ENCODE measurements around the gene UTP14A.
A peak's percentile ranks its signal among the peaks of the same experiment; 100 is the strongest.

The UTP14A gene

DNA sequence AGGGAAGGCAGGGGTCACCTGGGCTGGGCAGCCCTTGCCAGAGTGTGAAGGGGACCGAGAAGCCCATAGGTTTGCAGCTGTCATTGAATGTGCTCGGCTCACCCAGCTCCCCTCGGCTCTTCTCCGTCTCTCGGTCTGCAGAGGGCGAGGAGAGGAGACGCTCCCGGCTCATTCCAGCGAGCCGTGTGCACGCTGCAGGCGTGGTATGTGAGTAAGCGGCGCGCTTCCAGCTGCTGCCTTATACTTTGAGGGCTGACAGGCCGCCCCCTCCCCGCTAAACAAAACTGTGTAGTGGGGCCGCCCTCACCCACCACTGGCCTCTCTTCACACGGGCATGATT lies 53.5 kb downstream of the UTP14A start:
- Histone ChIP-seq H3K4me3 (ENCODE audit: insufficient read depth, low read depth, low read length, poor library complexity, severe bottlenecking) (no peak overlapping the region), H3K27ac (ENCODE audit: insufficient read depth, low read length, poor library complexity, severe bottlenecking) (no peak overlapping the region), H3K9me3 (ENCODE audit: control insufficient read depth, low read length) (no peaks in the 10 kb centered on the region), H3K4me1 (ENCODE audit: control insufficient read depth, insufficient read depth, low read length, poor library complexity, severe bottlenecking) (peaks cover 7% of the 10 kb centered on the region), H3K27me3 (replicated peaks; ENCODE audit: control insufficient read depth, insufficient read depth, low read length, poor library complexity, severe bottlenecking) (no peaks in the 10 kb centered on the region), H3K36me3 (ENCODE audit: control insufficient read depth, insufficient read depth, low read length) (no peaks in the 10 kb centered on the region)
- no peak for DNase-seq

DNA sequence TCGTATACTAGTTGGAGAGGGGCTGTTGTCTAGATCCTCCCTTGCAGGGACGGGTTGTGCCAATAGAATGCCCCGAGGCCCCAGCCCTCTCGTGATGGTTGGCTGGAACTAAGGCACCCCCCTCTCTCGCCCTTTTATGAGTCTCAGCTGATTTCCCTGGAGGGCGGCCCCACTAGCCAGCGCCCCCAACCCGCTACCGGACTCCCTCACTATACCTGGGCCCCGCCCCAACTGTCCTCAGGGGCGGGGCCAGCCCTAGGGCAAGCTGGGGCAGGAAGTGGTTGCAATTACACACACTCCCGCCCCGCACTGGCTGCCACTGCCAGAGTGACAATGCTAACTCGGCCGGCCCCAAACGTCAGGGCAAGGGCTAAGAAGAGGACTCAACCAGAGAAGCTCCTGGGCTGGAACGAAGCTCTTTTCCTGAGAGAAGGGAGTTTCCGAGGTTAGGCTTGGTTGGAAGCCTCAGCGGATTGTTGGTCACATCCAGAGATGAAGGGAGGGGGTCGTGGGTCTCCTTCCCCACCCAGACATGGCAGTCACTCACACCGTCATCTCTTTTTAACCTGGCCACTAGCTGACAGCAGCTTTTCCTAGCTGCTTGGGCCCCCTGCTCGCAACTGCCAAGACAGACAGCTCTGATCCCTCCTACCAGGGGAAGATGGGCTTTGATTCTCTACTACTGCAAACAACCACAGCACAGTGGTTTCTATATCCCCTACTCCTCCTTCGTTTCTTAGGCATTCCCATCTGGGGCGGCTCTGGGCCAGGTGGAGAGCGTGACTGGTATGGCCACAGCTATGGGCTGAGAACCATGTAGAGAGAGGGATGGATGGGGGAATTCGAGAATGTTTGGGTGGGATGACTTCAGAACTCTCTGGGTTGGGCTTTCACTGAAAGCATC lies 55.5 kb downstream of the UTP14A start:
- peaks cover 7% of the 10 kb centered on the region for H3K4me1 ChIP-seq (ENCODE audit: control insufficient read depth, insufficient read depth, low read length, poor library complexity, severe bottlenecking)
- no peaks in the 10 kb centered on the region for H3K27me3 ChIP-seq (replicated peaks; ENCODE audit: control insufficient read depth, insufficient read depth, low read length, poor library complexity, severe bottlenecking)
- peak; percentile 50 to 53 (median 51) for DNase-seq
- H3K4me3 ChIP-seq (ENCODE audit: insufficient read depth, low read depth, low read length, poor library complexity, severe bottlenecking): peak overlapping the region; percentile 50
- H3K9me3 ChIP-seq (ENCODE audit: control insufficient read depth, low read length): no peaks in the 10 kb centered on the region
- no peaks in the 10 kb centered on the region for H3K36me3 ChIP-seq (ENCODE audit: control insufficient read depth, insufficient read depth, low read length)
- H3K27ac ChIP-seq (ENCODE audit: insufficient read depth, low read length, poor library complexity, severe bottlenecking): peak overlapping the region; percentile 30

DNA sequence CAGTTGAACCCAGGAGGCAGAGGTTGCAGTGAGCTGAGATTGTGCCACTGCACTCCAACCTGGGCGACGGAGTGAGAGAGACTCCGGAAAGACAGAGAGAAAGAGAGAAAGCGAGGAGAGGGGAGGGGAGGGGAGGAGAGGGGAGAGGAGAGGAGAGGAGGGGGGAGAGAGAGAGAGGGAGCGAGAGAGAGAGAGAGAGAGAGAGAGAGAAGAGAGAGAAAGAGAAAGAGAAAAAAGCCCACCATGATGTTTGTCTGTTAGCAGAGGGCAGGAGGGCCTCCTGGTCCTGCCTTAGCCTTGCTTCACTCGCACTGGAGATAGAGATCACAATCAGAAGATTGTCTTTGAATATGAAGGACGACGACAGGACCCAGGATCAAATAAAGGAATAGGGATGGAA lies 57.8 kb downstream of the UTP14A start:
- Histone ChIP-seq H3K36me3 (ENCODE audit: control insufficient read depth, insufficient read depth, low read length) (no peaks in the 10 kb centered on the region), H3K27me3 (replicated peaks; ENCODE audit: control insufficient read depth, insufficient read depth, low read length, poor library complexity, severe bottlenecking) (no peaks in the 10 kb centered on the region), H3K4me3 (ENCODE audit: insufficient read depth, low read depth, low read length, poor library complexity, severe bottlenecking) (no peak overlapping the region), H3K27ac (ENCODE audit: insufficient read depth, low read length, poor library complexity, severe bottlenecking) (no peak overlapping the region), H3K4me1 (ENCODE audit: control insufficient read depth, insufficient read depth, low read length, poor library complexity, severe bottlenecking) (peaks cover 7% of the 10 kb centered on the region), H3K9me3 (ENCODE audit: control insufficient read depth, low read length) (no peaks in the 10 kb centered on the region)
- no peak for DNase-seq

DNA sequence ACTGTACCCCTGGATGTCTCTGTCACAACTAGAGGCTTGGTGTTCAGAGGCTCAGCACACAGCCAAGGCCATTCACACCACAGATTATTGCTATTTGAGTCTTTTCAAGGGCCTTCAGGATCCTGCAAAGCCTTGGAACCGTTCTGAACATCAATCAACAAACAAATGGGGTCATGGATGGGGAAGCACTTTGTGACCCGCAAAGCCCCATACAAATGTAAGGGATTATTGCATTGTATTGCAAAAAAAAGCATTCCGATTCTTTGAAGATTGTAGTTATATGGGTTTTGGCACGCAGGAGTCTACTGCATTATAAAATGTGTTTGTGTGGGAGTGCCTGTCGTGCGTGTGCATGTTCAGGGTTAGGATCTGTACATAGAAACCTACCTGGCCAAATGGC lies 59.2 kb downstream of the UTP14A start:
- H3K9me3 ChIP-seq (ENCODE audit: control insufficient read depth, low read length): no peaks in the 10 kb centered on the region
- H3K4me3 ChIP-seq (ENCODE audit: insufficient read depth, low read depth, low read length, poor library complexity, severe bottlenecking): no peak overlapping the region
- no peaks in the 10 kb centered on the region for H3K36me3 ChIP-seq (ENCODE audit: control insufficient read depth, insufficient read depth, low read length)
- peaks cover 7% of the 10 kb centered on the region for H3K4me1 ChIP-seq (ENCODE audit: control insufficient read depth, insufficient read depth, low read length, poor library complexity, severe bottlenecking)
- H3K27ac ChIP-seq (ENCODE audit: insufficient read depth, low read length, poor library complexity, severe bottlenecking): no peak overlapping the region
- H3K27me3 ChIP-seq (replicated peaks; ENCODE audit: control insufficient read depth, insufficient read depth, low read length, poor library complexity, severe bottlenecking): no peaks in the 10 kb centered on the region
- DNase-seq: no peak

DNA sequence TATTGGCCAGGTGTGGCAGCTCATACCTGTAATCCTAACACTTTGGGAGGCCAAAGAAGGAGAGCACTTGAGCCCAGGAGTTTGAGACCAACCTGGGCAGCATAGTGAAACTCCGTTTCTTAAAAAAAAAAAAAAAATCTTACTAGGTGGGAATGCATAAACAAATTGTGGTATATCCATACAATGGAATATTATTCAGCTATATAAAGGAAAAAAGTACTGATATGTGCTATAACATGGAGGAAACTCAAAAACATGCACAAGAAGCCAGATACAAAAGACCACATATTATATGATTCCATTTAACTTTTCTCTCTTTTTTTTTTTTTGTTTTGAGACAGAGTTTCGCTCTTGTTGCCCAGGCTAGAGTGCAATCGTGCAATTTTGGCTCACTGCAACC lies 63.0 kb downstream of the UTP14A start:
- Histone ChIP-seq H3K4me1 (ENCODE audit: control insufficient read depth, insufficient read depth, low read length, poor library complexity, severe bottlenecking) (no peaks in the 10 kb centered on the region), H3K36me3 (ENCODE audit: control insufficient read depth, insufficient read depth, low read length) (no peaks in the 10 kb centered on the region), H3K27ac (ENCODE audit: insufficient read depth, low read length, poor library complexity, severe bottlenecking) (no peak overlapping the region), H3K27me3 (replicated peaks; ENCODE audit: control insufficient read depth, insufficient read depth, low read length, poor library complexity, severe bottlenecking) (no peaks in the 10 kb centered on the region), H3K9me3 (ENCODE audit: control insufficient read depth, low read length) (no peaks in the 10 kb centered on the region), H3K4me3 (ENCODE audit: insufficient read depth, low read depth, low read length, poor library complexity, severe bottlenecking) (no peak overlapping the region)
- no peak for DNase-seq

DNA sequence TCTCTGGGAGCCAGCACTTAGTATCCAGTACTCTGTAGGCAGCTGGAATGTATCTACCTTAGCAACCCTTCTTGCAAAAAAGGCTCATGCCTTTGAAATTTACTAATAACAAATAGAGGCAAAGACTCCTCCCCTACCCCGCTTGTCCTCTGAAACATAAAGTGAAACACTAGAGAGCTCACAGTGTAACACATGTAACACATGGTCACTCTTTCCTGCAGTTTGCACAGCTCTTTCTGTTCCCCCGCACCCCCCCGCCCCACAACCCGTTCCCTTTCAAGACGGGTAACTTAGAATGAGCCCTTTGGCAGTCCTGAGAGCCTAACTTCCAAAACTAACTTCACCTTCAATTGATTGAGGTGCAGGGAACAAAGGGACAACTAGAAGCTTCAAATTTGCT lies 70.5 kb downstream of the UTP14A start:
- H3K36me3 ChIP-seq (ENCODE audit: control insufficient read depth, insufficient read depth, low read length): no peaks in the 10 kb centered on the region
- DNase-seq: no peak
- H3K27ac ChIP-seq (ENCODE audit: insufficient read depth, low read length, poor library complexity, severe bottlenecking): no peak overlapping the region
- no peaks in the 10 kb centered on the region for H3K27me3 ChIP-seq (replicated peaks; ENCODE audit: control insufficient read depth, insufficient read depth, low read length, poor library complexity, severe bottlenecking)
- peaks cover under 1% of the 10 kb centered on the region for H3K4me1 ChIP-seq (ENCODE audit: control insufficient read depth, insufficient read depth, low read length, poor library complexity, severe bottlenecking)
- no peaks in the 10 kb centered on the region for H3K9me3 ChIP-seq (ENCODE audit: control insufficient read depth, low read length)
- H3K4me3 ChIP-seq (ENCODE audit: insufficient read depth, low read depth, low read length, poor library complexity, severe bottlenecking): no peak overlapping the region
